Esophagus squamous epithelium (tissue), 5 donors: ENCODE measurements around the gene BPIFB3. TPM values are rescaled to one million over a fixed set of nuclear protein-coding genes. Genes with fewer than 3 reads are reported as not detected.

Source experiments
- DNase-seq: peaks from one replicate; lab custom pipeline; 2025; lab: John Stamatoyannopoulos, UW
- H3K27ac ChIP-seq, 4 donors: fragments of 200-600 bp; sonication (generic); one replicate each; pipeline ENCODE4 v1.5.1; 2016 to 2019; ENCODE audit warnings: mild to moderate bottlenecking in 1 of 4
- H3K27me3 ChIP-seq, 4 donors: fragments of 200-600 bp; sonication (generic); 1 replicate in 3 of 4; 2 replicates in 1 of 4; pipeline versions ENCODE4 v1.5.1 to v1.6.0; 2017 to 2021; ENCODE audit warnings: antibody characterized with exemption in 1 of 4
- H3K36me3 ChIP-seq, 3 donors: fragments of 200-600 bp; sonication (generic); one replicate each; pipeline ENCODE4 v1.5.1; 2016 to 2019
- H3K4me1 ChIP-seq, 3 donors: fragments of 200-600 bp; sonication (generic); one replicate each; pipeline ENCODE4 v1.5.1; 2017 to 2019
- H3K4me3 ChIP-seq, 4 donors: fragments of 200-600 bp; sonication (generic); 1 replicate in 3 of 4; 2 replicates in 1 of 4; pipeline ENCODE4 v1.5.1; 2016 to 2019; ENCODE audit warnings: mild to moderate bottlenecking in 2 of 4, moderate library complexity in 1 of 4
- H3K9me3 ChIP-seq, 3 donors: fragments of 200-600 bp; sonication (generic); one replicate each; pipeline ENCODE4 v1.5.1; 2016 to 2019
- CTCF ChIP-seq, 6 experiments: fragments of 450-650 bp in 4 of 6; fragments of 200-600 bp in 2 of 6; sonication (generic) in 2 of 6; IDR thresholded peaks; one replicate each; pipeline ENCODE4 v1.5.1; 2016 to 2019; ENCODE audit warnings: antibody characterized with exemption in 6 of 6, mild to moderate bottlenecking in 4 of 6, moderate library complexity in 4 of 6
- POLR2A ChIP-seq, 4 donors: fragments of 450-650 bp; IDR thresholded peaks; one replicate each; pipeline ENCODE4 v1.6.1; 2017; ENCODE audit warnings: antibody characterized with exemption in 4 of 4, mild to moderate bottlenecking in 4 of 4, moderate library complexity in 3 of 4
- WGBS, 2 donors: methylation state at CpG; one replicate each; pipeline ENCODE4 v1.1.5; 2018; 5-methylcytosine and 5-hydroxymethylcytosine counted together
- intact Hi-C: fragments of 100-400 bp; cut with DNase I; formaldehyde crosslinking; loops from one replicate; pipeline ENCODE4 v1.15.0; 2022
- total RNA-seq, 4 donors: library from RNA; depleted of rRNA; stranded (reverse); fragments of >200 nt; gene quantifications; one replicate each; pipeline ENCODE4 v1.1.0, GENCODE V29; 2016
- donor health status: DM: yes; HTN: yes; CAD: no.

Gene BPIFB3
- total RNA-seq, 4 donors from 2014 or later, result not detected

GRCh38 chr20:33054381-33054780 lies 678 bp downstream of the BPIFB3 start:
- Histone ChIP-seq H3K4me3 (no peak overlapping the region), H3K27me3 (peaks cover 0 to 44% (median 0%) of the 10 kb centered on the region in 4 donors), H3K9me3 (no peaks in the 10 kb centered on the region), H3K27ac (no peak overlapping the region), H3K36me3 (no peaks in the 10 kb centered on the region), H3K4me1 (no peaks in the 10 kb centered on the region)
- no peak for DNase-seq
- 85 to 89% methylated on average over 7 of the region's 7 CpGs for WGBS, 2 donors
- TF ChIP-seq CTCF (IDR thresholded peaks at IDR 0.05) (no peak), POLR2A (IDR thresholded peaks at IDR 0.05) (no peak)
- intact Hi-C loops, result no loop called here

DNA sequence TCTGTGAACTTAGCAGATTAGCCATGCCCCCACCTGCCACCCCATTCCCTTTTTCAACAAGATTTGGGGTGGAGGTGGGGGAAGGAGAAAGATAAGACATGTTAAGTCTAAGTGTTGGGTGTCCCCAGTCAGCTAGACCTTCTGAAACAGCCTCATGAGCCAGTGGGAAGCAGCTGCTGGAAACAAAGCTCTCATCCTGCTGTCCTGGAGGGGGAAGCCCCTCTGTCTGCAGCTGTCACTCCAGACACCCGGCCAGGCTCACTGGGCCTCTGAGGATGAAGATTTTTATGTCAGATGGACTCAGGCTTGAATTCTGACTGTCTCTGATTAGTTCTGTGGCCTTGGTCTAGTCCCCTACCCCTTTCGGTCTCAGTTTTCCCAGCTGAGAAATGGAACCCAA lies 1.1 kb downstream of the BPIFB3 start:
- TF ChIP-seq POLR2A (IDR thresholded peaks at IDR 0.05) (no peak), CTCF (IDR thresholded peaks at IDR 0.05) (no peak)
- WGBS, 2 donors, result 61 to 100% methylated on average over 1 to 2 of the region's 2 CpGs
- intact Hi-C loops, result no loop called here

DNA sequence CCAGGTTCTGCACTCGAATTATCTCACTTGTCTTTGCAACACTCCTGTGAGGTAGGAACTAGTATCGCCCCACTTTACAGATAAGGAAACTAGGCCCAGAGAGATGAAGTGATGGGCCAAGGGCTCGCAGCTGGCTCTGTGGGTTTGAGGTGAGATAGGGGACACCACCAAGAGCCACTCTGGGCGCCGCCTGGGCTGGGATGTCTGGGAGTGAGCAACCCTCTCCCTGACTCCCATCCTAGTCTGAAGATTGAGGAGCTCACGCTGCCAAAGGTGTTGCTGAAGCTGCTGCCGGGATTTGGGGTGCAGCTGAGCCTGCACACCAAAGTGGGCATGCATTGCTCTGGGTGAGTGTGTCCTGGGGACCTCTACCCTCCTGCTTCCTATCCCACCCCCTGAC lies 5.4 kb downstream of the BPIFB3 start:
- H3K27me3 ChIP-seq, result peaks cover 0 to 51% (median 0%) of the 10 kb centered on the region in 4 donors
- H3K4me3 ChIP-seq, result no peak overlapping the region
- H3K36me3 ChIP-seq, result no peaks in the 10 kb centered on the region
- intact Hi-C loops, result no loop called here
- TF ChIP-seq POLR2A (IDR thresholded peaks at IDR 0.05) (no peak), CTCF (IDR thresholded peaks at IDR 0.05) (no peak)
- no peaks in the 10 kb centered on the region for H3K4me1 ChIP-seq
- 86 to 87% methylated on average over 6 to 7 of the region's 7 CpGs for WGBS, 2 donors
- H3K9me3 ChIP-seq, result no peaks in the 10 kb centered on the region
- H3K27ac ChIP-seq, result no peak overlapping the region
- DNase-seq, result no peak

More for the DNA sequence above, 1.1 kb downstream of the BPIFB3 start:
- Histone ChIP-seq H3K27me3 (peaks cover 0 to 48% (median 0%) of the 10 kb centered on the region in 4 donors), H3K36me3 (no peaks in the 10 kb centered on the region), H3K27ac (no peak overlapping the region), H3K9me3 (no peaks in the 10 kb centered on the region), H3K4me1 (no peaks in the 10 kb centered on the region), H3K4me3 (no peak overlapping the region)
- no peak for DNase-seq

- H3K36me3 ChIP-seq, result no peaks in the 10 kb centered on the region
- H3K4me1 ChIP-seq, result no peaks in the 10 kb centered on the region
- no peak overlapping the region for H3K27ac ChIP-seq
- no peak overlapping the region for H3K4me3 ChIP-seq
- TF ChIP-seq CTCF (IDR thresholded peaks at IDR 0.05) (no peak), POLR2A (IDR thresholded peaks at IDR 0.05) (no peak)
- H3K9me3 ChIP-seq, result no peaks in the 10 kb centered on the region
- DNase-seq, result no peak
- H3K27me3 ChIP-seq, result peaks cover 0 to 44% (median 0%) of the 10 kb centered on the region in 4 donors
- intact Hi-C loops, result no loop called here
- WGBS, 2 donors, result 60 to 92% methylated on average over 7 to 11 of the region's 22 CpGs
These were observed 6.2 kb downstream of the BPIFB3 start for GRCh38 chr20:33059741-33060390.

GRCh38 chr20:33061658-33062028 lies 7.9 kb downstream of the BPIFB3 start:
- DNase-seq, result no peak
- no peaks in the 10 kb centered on the region for H3K36me3 ChIP-seq
- intact Hi-C loops, result no loop called here
- H3K27me3 ChIP-seq, result peaks cover 0 to 28% (median 0%) of the 10 kb centered on the region in 4 donors
- no peak overlapping the region for H3K27ac ChIP-seq
- H3K9me3 ChIP-seq, result no peaks in the 10 kb centered on the region
- H3K4me1 ChIP-seq, result no peaks in the 10 kb centered on the region
- 36 to 75% methylated on average over 9 to 12 of the region's 14 CpGs for WGBS, 2 donors
- no peak for TF ChIP-seq CTCF (IDR thresholded peaks at IDR 0.05)
- no peak for TF ChIP-seq POLR2A (IDR thresholded peaks at IDR 0.05)
- no peak overlapping the region for H3K4me3 ChIP-seq
